ENCODE measurements around the gene KCNJ10.

GRCh38 chr1:160089883-160090282 lies 19.9 kb upstream of the KCNJ10 start:
- no peak for TF ChIP-seq CTCF (IDR thresholded peaks at IDR 0.05)
- no peak for TF ChIP-seq POLR2A (IDR thresholded peaks at IDR 0.05)

All from suprapubic skin (tissue), 3 donors.